Hematopoietic multipotent progenitor cell (in vitro differentiated cells): ENCODE results near the gene LMAN1. TPM values are rescaled to one million over a fixed set of nuclear protein-coding genes. Genes with fewer than 3 reads are reported as not detected.

Experiments
- DNase-seq, 3 donors: peaks; one replicate each; pipeline ENCODE4 v3.0.0-alpha.2; 2011 to 2015; ENCODE audit warnings: low read depth in 2 of 3, low spot score in 2 of 3
- total RNA-seq: library from RNA; depleted of rRNA; stranded (reverse); fragments of >200 nt; gene quantifications from one replicate; pipeline ENCODE4 v1.2.3, GENCODE V29; 2012

The LMAN1 gene
- total RNA-seq, 1 donor: 53.3 TPM

GRCh38 chr18:59372975-59373374, 13.9 kb upstream of the LMAN1 start:
- no peak for DNase-seq

GRCh38 chr18:59360381-59360780, 1.3 kb upstream of the LMAN1 start:
- no peak for DNase-seq

GRCh38 chr18:59359576-59359952, 499 bp upstream of the LMAN1 start:
- DNase-seq: no peak

- DNase-seq: no peak
Measured at GRCh38 chr18:59358414-59358711, 702 bp downstream of the LMAN1 start.

GRCh38 chr18:59357928-59358327, 1.1 kb downstream of the LMAN1 start:
- DNase-seq: peak in 2 of 3 donors; percentile 14 to 26

GRCh38 chr18:59354731-59355130, 4.3 kb downstream of the LMAN1 start:
- no peak for DNase-seq

GRCh38 chr18:59353079-59353680, 5.9 kb downstream of the LMAN1 start:
- no peak for DNase-seq

GRCh38 chr18:59352250-59352855, 6.7 kb downstream of the LMAN1 start:
- no peak for DNase-seq

GRCh38 chr18:59345556-59345955, 13.5 kb downstream of the LMAN1 start:
- DNase-seq: no peak

GRCh38 chr18:59344996-59345395, 14.1 kb downstream of the LMAN1 start:
- no peak for DNase-seq

- no peak for DNase-seq
Measured at GRCh38 chr18:59343926-59344325, 15.1 kb downstream of the LMAN1 start.

GRCh38 chr18:59340817-59341216, 18.2 kb downstream of the LMAN1 start:
- no peak for DNase-seq

GRCh38 chr18:59340312-59340711, 18.8 kb downstream of the LMAN1 start:
- DNase-seq: peak in 1 of 3 donors; percentile 40

GRCh38 chr18:59332986-59333385, 26.1 kb downstream of the LMAN1 start:
- no peak for DNase-seq

GRCh38 chr18:59328683-59329082, 30.4 kb downstream of the LMAN1 start:
- DNase-seq: no peak

GRCh38 chr18:59325965-59326364, 33.1 kb downstream of the LMAN1 start:
- DNase-seq: no peak

- no peak for DNase-seq
Measured at GRCh38 chr18:59324623-59324971, 34.5 kb downstream of the LMAN1 start.

- no peak for DNase-seq
Measured at GRCh38 chr18:59323931-59324622, 35.0 kb downstream of the LMAN1 start.

GRCh38 chr18:59318460-59319050, 40.5 kb downstream of the LMAN1 start, which contains the start of gene CPLX4:
TSS of gene CPLX4 (minus strand) at chr18:59318649. CDS start at chr18:59318462, 187 bp downstream.
- DNase-seq: no peak

GRCh38 chr18:59311631-59312030, 47.4 kb downstream of the LMAN1 start:
- DNase-seq: no peak

- DNase-seq: no peak
Measured at GRCh38 chr18:59308938-59309260, 50.2 kb downstream of the LMAN1 start.
